GM18861 (cell line): ENCODE measurements around the gene HAPLN3.

ENCODE experiments used
- ATAC-seq: cut with Tn5 transposase; IDR thresholded peaks from one replicate; pipeline ENCODE4 v1.9.1; 2021; ENCODE audit not compliant: unreplicated experiment

The HAPLN3 gene

GRCh38 chr15:88832820-88833730 is 62.3 kb downstream of the HAPLN3 start:
- ATAC-seq, result no peak

DNA sequence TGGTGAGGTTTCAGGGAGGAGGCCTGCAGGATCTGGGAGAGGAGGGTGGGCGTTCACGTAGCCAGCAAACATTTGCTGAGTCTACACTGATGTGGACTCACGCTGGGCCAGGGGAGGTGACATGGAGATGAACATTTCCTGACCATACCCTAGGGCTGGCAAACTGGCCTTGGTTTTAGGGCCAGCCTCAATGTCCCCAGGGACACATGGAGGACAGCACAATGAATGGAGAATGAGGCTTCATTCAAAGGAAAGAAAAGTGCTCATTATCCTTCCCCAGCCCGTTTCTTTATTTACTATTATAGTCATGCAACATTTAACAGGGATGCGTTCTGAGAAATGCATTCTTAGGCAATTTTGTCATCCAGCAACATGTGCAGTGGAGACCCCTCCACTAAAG is 65.3 kb downstream of the HAPLN3 start:
- no peak for ATAC-seq

DNA sequence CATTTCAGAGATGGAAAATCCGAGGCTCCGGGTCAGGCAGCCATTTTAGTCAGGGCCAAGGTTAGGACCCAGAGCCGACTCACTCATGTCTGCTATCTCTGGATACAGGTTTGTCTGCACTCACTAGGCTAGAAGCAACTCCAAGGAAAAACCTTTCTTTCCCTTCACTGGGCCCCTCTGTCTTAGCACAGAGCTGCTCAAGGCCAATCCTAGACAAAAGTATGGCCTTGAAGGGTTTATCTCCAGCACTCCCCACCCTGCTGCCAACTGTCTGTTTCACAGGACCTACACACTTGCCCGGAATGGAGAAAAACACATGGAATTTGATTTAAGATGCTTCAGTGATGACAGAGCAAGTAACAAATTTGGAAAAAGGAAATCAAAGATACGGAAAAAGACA is 66.6 kb downstream of the HAPLN3 start:
- no peak for ATAC-seq
